IgD-negative memory B cell (primary cell): ENCODE data around the gene KRT71. TPM values are rescaled to one million over a fixed set of nuclear protein-coding genes. Genes with fewer than 3 reads are reported as not detected.

Experiments used
- H3K27ac Mint-ChIP-seq, 3 donors: one replicate each; pipeline ENCODE4 v1.8.0; 2020 to 2022; ENCODE audit warnings: mild to moderate bottlenecking in 3 of 3, mixed read lengths in 3 of 3, moderate library complexity in 1 of 3
- H3K27me3 Mint-ChIP-seq: one replicate; pipeline ENCODE4 v1.8.0; 2021; ENCODE audit warnings: mixed read lengths
- H3K36me3 Mint-ChIP-seq: one replicate; pipeline ENCODE4 v1.8.0; 2020; ENCODE audit warnings: mild to moderate bottlenecking, mixed read lengths
- H3K4me1 Mint-ChIP-seq, 3 donors: one replicate each; pipeline ENCODE4 v1.8.0; 2020 to 2022; ENCODE audit warnings: mixed read lengths in 3 of 3, mild to moderate bottlenecking in 1 of 3
- H3K4me3 Mint-ChIP-seq, 4 donors: one replicate each; pipeline ENCODE4 v1.8.0; 2020 to 2022; ENCODE audit warnings: mild to moderate bottlenecking in 4 of 4, mixed read lengths in 4 of 4, moderate library complexity in 3 of 4
- H3K9me3 Mint-ChIP-seq, 3 donors: one replicate each; pipeline ENCODE4 v1.8.0; 2020 to 2021; ENCODE audit warnings: mixed read lengths in 3 of 3, mild to moderate bottlenecking in 1 of 3
- polyA plus RNA-seq: library from polyadenylated mRNA; unstranded; fragments of 300-500 nt; fragmentation: Illumina TruSeq; gene quantifications from one replicate; pipeline ENCODE4 v1.2.3, GENCODE V29; 2021

Gene KRT71
- polyA plus RNA-seq, 1 donor from 2014 or later = not detected

DNA sequence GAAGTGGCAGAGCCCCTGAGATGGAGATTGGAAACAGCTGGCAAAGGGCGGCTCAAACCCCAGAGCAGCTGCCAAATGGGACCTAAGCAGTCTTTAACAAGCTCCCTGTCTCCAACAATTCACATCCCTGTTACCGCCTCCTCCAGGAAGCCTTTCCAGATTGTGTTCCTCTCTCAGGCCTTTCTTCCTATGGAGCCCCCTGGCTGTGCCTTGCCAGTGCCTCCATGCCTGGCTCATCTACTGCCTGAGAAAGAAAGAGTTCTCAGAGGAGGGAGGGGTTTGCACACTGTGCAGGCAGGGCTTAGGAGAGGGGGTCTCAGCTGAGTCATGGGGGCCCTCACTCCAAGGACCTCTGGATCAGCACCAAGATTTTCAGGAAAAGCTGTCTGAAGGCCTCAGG lies 29.5 kb upstream of the KRT71 start:
- Mint-ChIP-seq H3K27ac (no peak overlapping the region), H3K4me3 (no peak overlapping the region)

DNA sequence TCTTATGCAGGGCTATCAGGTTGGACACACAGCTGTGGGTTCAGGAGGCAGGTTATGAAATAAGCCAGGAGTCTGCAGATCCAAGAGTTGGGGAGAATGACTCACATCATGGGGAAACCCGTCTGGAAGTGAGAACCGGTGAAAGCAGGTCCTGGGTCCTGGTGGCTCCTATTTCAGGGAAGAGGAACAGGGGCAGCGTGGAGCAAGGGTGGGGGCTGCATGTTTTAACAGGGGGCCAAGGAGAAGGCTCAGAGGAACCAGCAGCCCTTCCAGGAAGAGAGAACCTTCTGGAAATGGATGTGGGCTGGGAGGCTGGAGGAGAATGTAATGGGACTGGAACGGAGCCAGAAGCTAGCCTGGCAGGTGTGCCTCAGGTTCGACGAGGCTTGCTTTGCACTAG lies 28.5 kb upstream of the KRT71 start:
- peaks cover 0 to 2% (median 0%) of the 10 kb centered on the region in 3 donors for H3K9me3 Mint-ChIP-seq
- peaks cover 9% of the 10 kb centered on the region for H3K27me3 Mint-ChIP-seq
- H3K36me3 Mint-ChIP-seq = no peaks in the 10 kb centered on the region
- no peak overlapping the region for H3K27ac Mint-ChIP-seq
- no peak overlapping the region for H3K4me3 Mint-ChIP-seq
- H3K4me1 Mint-ChIP-seq = no peaks in the 10 kb centered on the region

More for the DNA sequence above, 29.5 kb upstream of the KRT71 start:
- peaks cover 11% of the 10 kb centered on the region for H3K27me3 Mint-ChIP-seq
- H3K4me1 Mint-ChIP-seq = no peaks in the 10 kb centered on the region
- H3K36me3 Mint-ChIP-seq = no peaks in the 10 kb centered on the region
- H3K9me3 Mint-ChIP-seq = peaks cover 0 to 2% (median 0%) of the 10 kb centered on the region in 3 donors

DNA sequence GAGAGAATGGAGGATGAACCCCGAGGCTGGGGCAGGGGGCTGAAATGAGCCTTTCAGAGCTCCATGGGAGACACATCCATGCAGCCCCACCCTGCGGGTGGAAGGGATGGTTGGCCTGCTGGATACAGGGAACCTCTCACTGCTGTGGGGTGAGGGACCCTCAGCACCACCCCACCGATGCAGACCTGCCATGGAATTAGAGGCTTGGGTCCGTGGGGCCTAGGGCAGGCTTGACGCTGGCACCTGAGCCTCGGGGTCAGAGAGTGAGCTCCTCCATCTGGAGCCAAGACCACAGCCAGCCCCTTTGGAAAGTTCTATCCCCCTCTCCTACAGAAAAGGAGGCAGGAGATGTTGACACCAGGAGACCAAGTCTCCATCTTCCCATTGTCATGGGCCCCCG lies 28.1 kb upstream of the KRT71 start:
- Mint-ChIP-seq H3K27me3 (peaks cover 10% of the 10 kb centered on the region), H3K9me3 (peaks cover 0 to 2% (median 0%) of the 10 kb centered on the region in 3 donors), H3K4me3 (no peak overlapping the region), H3K36me3 (no peaks in the 10 kb centered on the region), H3K4me1 (no peaks in the 10 kb centered on the region), H3K27ac (no peak overlapping the region)

DNA sequence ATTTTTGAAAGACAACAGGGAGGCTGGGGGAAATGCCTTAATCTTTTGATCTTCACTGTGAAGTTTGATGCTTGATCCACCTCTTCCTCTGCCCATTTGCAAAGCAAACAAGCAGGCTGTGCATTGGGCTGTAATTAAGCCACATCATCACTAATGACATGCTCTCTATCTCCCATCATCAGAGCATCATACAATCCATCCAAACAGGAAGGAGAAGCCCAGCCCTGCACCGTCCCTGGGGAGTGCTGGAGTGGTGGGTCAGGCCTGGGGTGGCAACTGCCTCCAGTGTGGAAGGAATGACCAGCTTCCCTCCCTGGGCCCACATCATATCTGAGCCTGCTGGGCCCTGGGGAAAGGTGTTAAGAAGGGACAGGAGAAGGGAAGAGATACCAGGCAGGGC lies 27.6 kb upstream of the KRT71 start:
- H3K9me3 Mint-ChIP-seq = peaks cover 0 to 2% (median 0%) of the 10 kb centered on the region in 3 donors

DNA sequence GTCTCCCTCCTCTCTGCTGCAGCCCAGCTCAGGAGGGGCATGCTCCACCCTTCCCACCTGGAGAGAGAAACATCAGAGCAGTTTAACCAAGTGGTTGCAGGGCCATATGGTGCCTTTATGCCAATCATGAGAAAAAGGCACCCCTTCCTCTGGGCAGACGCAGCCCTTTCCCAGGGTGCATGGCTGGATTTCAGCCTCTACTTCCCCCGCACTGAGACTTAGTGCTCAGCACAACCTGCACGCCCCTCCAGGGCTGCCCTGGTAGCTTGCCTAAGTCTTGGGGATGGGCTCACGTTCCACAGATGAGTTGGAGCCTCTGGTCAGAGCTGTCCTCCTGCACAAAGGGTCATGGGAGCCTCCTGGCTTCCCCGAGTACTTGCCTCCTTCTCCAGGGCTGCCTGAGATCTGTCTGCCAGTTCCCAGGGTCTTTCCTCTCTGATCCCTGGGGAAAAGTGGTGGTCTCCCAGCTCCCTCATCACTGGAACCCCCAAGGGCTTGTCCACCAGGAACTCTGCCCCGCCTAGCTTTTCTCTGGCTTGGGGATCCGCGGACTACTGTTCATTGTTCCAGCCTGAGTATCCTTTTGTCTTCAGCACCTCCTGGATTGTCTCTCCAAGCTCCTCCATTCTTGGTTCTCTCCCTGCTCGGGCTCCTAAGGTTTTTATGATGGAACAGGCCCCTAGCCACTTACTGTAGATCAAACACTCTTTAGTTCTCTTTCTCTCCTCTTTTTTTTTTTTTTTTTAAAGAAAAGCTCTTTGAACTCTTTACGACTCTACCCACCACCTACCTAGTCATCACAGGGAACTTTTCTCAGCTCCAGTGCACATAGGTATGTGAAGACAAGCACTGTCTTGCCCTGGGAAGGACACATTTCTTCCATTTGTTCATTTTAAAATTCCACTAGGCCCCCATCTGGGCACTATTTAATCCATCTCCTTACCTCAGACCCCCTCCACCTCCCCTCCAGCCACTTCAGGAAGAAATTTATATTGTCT lies 26.8 kb upstream of the KRT71 start:
- Mint-ChIP-seq H3K9me3 (peaks cover 0 to 2% (median 0%) of the 10 kb centered on the region in 3 donors), H3K27ac (peak overlapping the region in 1 of 3 donors; percentile 55)

More for the DNA sequence above, 27.6 kb upstream of the KRT71 start:
- H3K27ac Mint-ChIP-seq = peak overlapping the region in 1 of 3 donors; percentile 55
- peaks cover 10% of the 10 kb centered on the region for H3K27me3 Mint-ChIP-seq
- H3K4me1 Mint-ChIP-seq = no peaks in the 10 kb centered on the region
- H3K4me3 Mint-ChIP-seq = no peak overlapping the region
- H3K36me3 Mint-ChIP-seq = no peaks in the 10 kb centered on the region

DNA sequence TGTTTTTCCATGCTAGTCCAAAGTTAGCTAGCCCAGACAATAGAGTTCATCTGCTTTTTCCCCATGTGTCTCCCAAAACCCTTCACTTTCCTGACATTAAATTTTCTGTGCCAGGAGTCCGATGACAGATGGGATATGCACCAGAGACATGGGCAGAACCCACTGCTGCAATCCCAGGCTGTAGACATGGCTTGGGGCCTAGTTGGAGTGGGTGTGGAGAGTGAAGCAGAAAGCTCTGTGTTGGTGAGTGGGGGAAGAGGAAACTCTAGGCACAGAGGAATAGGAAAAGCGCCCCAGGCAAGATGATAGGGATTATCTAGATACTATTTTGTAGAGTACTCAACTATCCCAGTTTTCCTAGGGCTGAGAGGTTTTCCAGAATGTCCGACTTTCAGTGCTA lies 25.5 kb upstream of the KRT71 start:
- peaks cover 14% of the 10 kb centered on the region for H3K27me3 Mint-ChIP-seq

More for the DNA sequence above, 26.8 kb upstream of the KRT71 start:
- peaks cover 10% of the 10 kb centered on the region for H3K27me3 Mint-ChIP-seq
- peaks cover 0 to 3% (median 0%) of the 10 kb centered on the region in 3 donors for H3K4me1 Mint-ChIP-seq
- no peak overlapping the region for H3K4me3 Mint-ChIP-seq
- H3K36me3 Mint-ChIP-seq = no peaks in the 10 kb centered on the region

DNA sequence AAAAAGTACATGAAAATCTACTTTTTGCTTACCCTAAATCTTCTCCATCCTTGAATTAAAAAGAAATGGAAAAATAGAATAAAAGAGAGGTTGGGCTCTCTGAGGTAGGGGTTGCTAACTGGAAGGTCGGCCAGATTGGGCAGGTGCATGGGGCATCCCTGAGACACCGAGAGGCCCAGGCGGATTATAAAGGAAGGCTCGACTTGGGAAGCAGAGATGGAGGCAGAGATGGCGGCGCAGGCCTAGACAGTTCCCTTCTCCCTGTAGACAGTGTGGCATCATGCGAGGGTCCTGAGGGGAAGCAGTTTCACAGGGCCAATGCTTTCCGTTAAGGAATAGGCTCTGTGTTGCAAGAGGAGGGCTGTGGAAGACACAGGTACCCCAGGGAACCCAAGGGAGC lies 24.4 kb upstream of the KRT71 start:
- peaks cover 14% of the 10 kb centered on the region for H3K27me3 Mint-ChIP-seq
- no peak overlapping the region for H3K27ac Mint-ChIP-seq
- no peak overlapping the region for H3K4me3 Mint-ChIP-seq
- peaks cover 0 to 2% (median 0%) of the 10 kb centered on the region in 3 donors for H3K9me3 Mint-ChIP-seq
- no peaks in the 10 kb centered on the region for H3K36me3 Mint-ChIP-seq
- peaks cover 0 to 3% (median 0%) of the 10 kb centered on the region in 3 donors for H3K4me1 Mint-ChIP-seq

More for the DNA sequence above, 25.5 kb upstream of the KRT71 start:
- Mint-ChIP-seq H3K4me3 (no peak overlapping the region), H3K27ac (no peak overlapping the region), H3K36me3 (no peaks in the 10 kb centered on the region), H3K4me1 (peaks cover 0 to 3% (median 0%) of the 10 kb centered on the region in 3 donors), H3K9me3 (peaks cover 0 to 2% (median 0%) of the 10 kb centered on the region in 3 donors)

DNA sequence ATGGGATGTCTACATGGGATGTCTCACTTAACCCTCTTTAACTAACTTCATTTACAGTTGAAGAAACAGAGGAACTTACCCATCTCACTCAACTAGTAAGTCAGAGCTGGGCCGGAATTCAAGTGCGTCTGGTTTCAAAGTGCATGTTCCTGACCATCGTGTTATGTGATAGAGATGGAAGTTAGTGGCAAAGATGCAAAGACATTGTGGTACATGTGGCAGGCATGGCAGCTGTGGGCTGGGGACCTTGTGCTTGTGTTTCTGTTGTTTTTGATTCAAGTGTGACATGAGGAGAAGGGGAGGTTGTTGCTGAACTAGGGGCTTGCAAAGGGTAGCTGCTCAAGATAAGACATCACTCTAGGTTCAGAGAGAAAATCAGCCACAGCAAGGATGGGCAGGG lies 23.0 kb upstream of the KRT71 start:
- peaks cover 0 to 2% (median 0%) of the 10 kb centered on the region in 3 donors for H3K9me3 Mint-ChIP-seq
- peak overlapping the region in 1 of 3 donors; percentile 8 for H3K27ac Mint-ChIP-seq
- H3K36me3 Mint-ChIP-seq = no peaks in the 10 kb centered on the region
- peaks cover 0 to 3% (median 0%) of the 10 kb centered on the region in 3 donors for H3K4me1 Mint-ChIP-seq
- H3K27me3 Mint-ChIP-seq = peaks cover 13% of the 10 kb centered on the region
- no peak overlapping the region for H3K4me3 Mint-ChIP-seq

DNA sequence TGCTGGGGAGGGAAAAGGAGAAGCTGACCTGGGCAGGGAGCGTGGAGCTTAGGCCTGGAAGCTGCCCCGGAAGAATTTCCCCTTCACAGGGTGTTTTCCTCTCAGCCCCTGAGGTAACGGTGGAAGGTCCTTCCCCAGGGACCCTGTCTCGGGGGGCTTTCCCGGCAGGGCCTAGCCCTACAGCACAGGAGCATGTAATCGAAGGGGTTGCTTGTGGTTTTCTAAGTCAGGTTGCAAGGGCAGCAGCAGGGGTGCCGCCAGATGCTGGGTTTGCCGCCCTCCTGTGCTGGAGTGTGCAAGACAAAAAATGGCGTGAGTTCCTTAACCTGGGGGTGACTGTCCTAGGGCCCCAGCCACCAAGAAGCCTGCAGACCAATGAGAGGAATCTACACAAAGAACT lies 22.3 kb upstream of the KRT71 start:
- Mint-ChIP-seq H3K4me3 (peak overlapping the region in 1 of 4 donors; percentile 14), H3K36me3 (no peaks in the 10 kb centered on the region), H3K27me3 (peaks cover 13% of the 10 kb centered on the region), H3K9me3 (no peaks in the 10 kb centered on the region), H3K27ac (no peak overlapping the region), H3K4me1 (peaks cover 0 to 3% (median 0%) of the 10 kb centered on the region in 3 donors)

DNA sequence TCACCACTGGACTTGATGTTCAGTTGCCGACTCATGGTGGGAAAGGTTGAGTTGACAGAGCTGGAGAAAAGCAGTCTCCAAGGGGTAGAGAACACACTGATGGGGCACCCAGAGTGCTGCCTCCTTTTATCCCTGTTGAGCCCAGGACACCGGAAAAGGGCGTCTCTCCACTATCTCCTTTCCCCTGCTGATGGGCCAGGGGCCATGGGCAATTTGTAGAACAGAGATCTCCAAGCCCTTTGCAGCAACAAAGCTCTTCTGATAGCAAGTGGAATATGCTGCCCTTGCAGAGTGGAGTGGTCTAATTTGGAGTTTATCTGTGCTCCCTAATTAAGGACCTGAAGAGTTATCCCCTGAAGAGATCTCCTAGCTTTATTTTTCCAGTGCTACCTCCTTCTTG lies 20.8 kb upstream of the KRT71 start, which contains the start of gene KRT74:
KRT74 (minus strand) TSS at position 101 of the 400 bp plus-strand sequence; CDS start at position 35, 66 bp downstream.
- H3K9me3 Mint-ChIP-seq = no peaks in the 10 kb centered on the region
- peaks cover 10% of the 10 kb centered on the region for H3K27me3 Mint-ChIP-seq
- no peak within 1 kb of the TSS for H3K4me3 Mint-ChIP-seq
- no peak within 1 kb of the TSS for H3K27ac Mint-ChIP-seq
- H3K36me3 Mint-ChIP-seq = no peaks in the 10 kb centered on the region
- H3K4me1 Mint-ChIP-seq = peaks cover 0 to 3% (median 0%) of the 10 kb centered on the region in 3 donors

DNA sequence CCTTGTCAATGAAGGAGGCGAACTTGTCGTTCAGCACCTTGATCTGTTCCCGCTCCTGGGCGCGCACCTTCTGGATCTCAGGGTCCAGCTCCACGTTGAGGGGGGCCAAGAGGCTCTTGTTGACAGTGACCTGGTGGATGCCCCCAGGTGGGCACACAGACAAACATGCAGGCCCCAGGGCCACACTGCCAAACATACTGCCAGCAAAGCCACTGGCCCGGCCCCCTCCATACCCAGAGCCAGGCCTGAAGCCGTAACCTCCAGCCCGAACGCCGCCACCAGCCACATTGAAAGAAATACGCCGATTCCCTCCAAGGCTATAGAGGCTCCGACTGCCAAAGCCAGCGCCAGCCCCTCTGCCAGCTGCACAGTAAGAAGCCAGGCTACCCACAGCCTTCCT lies 20.4 kb upstream of the KRT71 start:
- no peak overlapping the region for H3K4me3 Mint-ChIP-seq
- H3K27ac Mint-ChIP-seq = no peak overlapping the region
- H3K4me1 Mint-ChIP-seq = peaks cover 0 to 3% (median 0%) of the 10 kb centered on the region in 3 donors
- H3K9me3 Mint-ChIP-seq = no peaks in the 10 kb centered on the region
- H3K27me3 Mint-ChIP-seq = peaks cover 14% of the 10 kb centered on the region
- H3K36me3 Mint-ChIP-seq = no peaks in the 10 kb centered on the region

DNA sequence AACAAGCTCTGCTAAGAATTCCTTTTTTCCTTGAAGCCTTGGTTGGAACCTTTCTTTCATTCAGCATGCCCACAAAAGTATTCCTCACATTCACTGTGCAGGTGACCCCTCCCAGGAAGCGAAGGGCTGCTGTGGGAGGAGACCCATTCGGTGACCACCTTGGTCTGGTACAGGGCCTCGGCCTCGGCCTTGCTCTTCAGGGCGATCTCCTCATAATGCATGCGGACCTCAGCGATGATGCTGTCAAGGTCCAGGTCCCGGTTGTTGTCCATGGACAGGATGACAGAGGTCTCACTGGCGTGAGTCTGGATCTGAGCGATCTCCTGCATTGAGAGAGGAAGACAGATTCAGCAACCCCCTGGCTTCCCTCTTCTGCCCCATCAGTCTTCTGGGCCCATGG lies 17.6 kb upstream of the KRT71 start:
- H3K4me3 Mint-ChIP-seq = no peak overlapping the region
- H3K27ac Mint-ChIP-seq = no peak overlapping the region
- H3K27me3 Mint-ChIP-seq = peaks cover 18% of the 10 kb centered on the region

DNA sequence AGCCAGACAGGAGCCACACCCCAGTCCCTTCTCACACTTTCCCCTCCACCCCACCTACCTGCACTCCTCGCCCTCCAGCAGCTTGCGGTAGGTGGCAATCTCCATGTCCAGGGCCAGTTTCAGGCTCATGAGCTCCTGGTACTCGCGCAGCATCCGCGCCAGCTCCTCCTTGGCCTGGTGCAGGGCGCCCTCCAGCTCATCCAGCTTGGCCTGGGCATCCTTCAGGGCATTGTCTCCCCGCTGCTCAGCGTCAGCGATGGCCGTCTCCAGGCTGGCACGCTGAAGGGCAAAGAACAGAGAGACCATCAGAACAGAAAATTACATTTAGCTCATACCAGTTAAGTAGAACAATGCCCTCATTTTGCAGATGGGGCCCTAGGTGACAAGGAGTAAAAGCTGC lies 15.2 kb upstream of the KRT71 start:
- H3K36me3 Mint-ChIP-seq = no peaks in the 10 kb centered on the region

More for the DNA sequence above, 17.6 kb upstream of the KRT71 start:
- Mint-ChIP-seq H3K4me1 (peaks cover 0 to 3% (median 1%) of the 10 kb centered on the region in 3 donors), H3K9me3 (no peaks in the 10 kb centered on the region), H3K36me3 (no peaks in the 10 kb centered on the region)

DNA sequence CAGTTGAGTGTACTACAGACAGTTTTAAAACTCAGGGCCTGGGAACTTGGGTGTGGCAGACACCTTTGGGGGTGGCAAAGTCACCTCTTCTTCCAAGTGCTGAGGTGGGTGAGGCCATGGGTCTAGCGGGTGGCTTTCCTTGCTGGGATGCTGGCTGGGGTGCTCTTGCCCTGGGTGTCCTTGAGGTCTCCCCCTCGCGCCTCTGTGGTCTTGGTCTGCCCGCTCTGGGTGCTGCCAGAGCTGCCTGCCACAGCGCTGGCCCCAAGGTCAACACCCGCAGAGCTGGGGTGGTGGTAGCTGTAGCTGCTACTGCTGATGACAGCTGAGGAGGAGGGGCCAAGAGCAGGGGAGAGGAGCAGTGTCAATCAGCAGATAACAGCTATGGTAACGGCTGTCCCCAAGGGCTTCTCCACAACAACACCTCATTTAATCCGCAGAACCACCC lies 13.9 kb upstream of the KRT71 start:
- H3K27ac Mint-ChIP-seq = peak overlapping the region in 1 of 3 donors; percentile 73
- peaks cover 23% of the 10 kb centered on the region for H3K27me3 Mint-ChIP-seq
- H3K4me1 Mint-ChIP-seq = peaks cover 0 to 3% (median 0%) of the 10 kb centered on the region in 3 donors
- H3K4me3 Mint-ChIP-seq = no peak overlapping the region
- no peaks in the 10 kb centered on the region for H3K9me3 Mint-ChIP-seq
- H3K36me3 Mint-ChIP-seq = no peaks in the 10 kb centered on the region

More for the DNA sequence above, 15.2 kb upstream of the KRT71 start:
- Mint-ChIP-seq H3K4me1 (peaks cover 0 to 3% (median 0%) of the 10 kb centered on the region in 3 donors), H3K4me3 (no peak overlapping the region), H3K27ac (no peak overlapping the region), H3K27me3 (peaks cover 25% of the 10 kb centered on the region), H3K9me3 (no peaks in the 10 kb centered on the region)

DNA sequence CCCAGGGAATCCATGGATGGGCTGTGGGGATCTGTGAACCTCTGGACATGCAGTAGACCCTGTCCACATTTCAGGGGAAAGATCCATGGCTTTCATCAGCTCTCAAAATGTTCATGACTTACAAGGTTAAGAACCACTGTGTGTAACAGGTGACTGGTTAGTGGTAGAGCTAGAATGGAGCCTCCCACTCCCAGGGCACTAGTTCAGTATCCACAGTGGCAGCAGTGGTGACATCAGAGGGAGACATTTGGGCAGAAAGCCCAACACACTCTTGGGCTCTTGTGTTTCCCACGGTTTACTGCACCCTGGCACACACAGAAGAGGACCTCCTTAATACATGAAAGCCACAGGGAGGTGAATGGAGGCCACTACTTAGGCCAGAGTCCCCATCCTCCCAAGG lies 11.6 kb upstream of the KRT71 start:
- H3K9me3 Mint-ChIP-seq = peaks cover 0 to 3% (median 0%) of the 10 kb centered on the region in 3 donors
- no peak overlapping the region for H3K4me3 Mint-ChIP-seq
- peaks cover 28% of the 10 kb centered on the region for H3K27me3 Mint-ChIP-seq
- H3K36me3 Mint-ChIP-seq = no peaks in the 10 kb centered on the region
- peaks cover 0 to 3% (median 0%) of the 10 kb centered on the region in 3 donors for H3K4me1 Mint-ChIP-seq
- no peak overlapping the region for H3K27ac Mint-ChIP-seq
